OCI-LY7 (cell line): Measurements from ENCODE around the gene MOB3A. TPM values are rescaled to one million over a fixed set of nuclear protein-coding genes. Genes with fewer than 3 reads are reported as not detected.
A peak's percentile ranks its signal among the peaks of the same experiment; 100 is the strongest.

Experiments
- BruUV-seq: library from RNA; stranded (reverse); fragments of 400-500 nt; replicated peaks from 2 replicates; lab custom pipeline; 2021; lab: Mats Ljungman, UMichigan
- CTCF ChIA-PET: fragments of 300-600 bp; sonication (Branson Sonifier 250); formaldehyde crosslinking; loops from one replicate; lab custom pipeline; 2022; ENCODE audit warnings: antibody characterized with exemption; ENCODE audit not compliant: unreplicated experiment; lab: Charles Lee
- POLR2A ChIA-PET: fragments of 300-600 bp; sonication (Branson Sonifier 250); formaldehyde crosslinking; loops from one replicate; lab custom pipeline; 2022; ENCODE audit warnings: antibody characterized with exemption; lab: Charles Lee
- DNase-seq: peaks from one replicate; pipeline ENCODE4 v3.0.0-alpha.2; 2015; ENCODE audit warnings: low spot score
- H2AFZ ChIP-seq: fragments of 200-600 bp; sonication (generic), shearing (Covaris generic); 2 replicates; pipeline ENCODE4 v1.6.1; 2014; ENCODE audit warnings: mild to moderate bottlenecking, antibody characterized with exemption, low read length, moderate library complexity
- H3K27ac ChIP-seq: fragments of 200-600 bp; sonication (generic); 2 replicates; pipeline ENCODE4 v1.5.1; 2014; ENCODE audit warnings: mixed run types, low read depth, mild to moderate bottlenecking, moderate library complexity, low read length, inconsistent platforms; ENCODE audit not compliant: poor library complexity, severe bottlenecking
- H3K36me3 ChIP-seq: fragments of 200-600 bp; sonication (generic); 2 replicates; pipeline ENCODE4 v1.6.1; 2014; ENCODE audit warnings: mild to moderate bottlenecking, antibody characterized with exemption, low read length, moderate library complexity, mixed read lengths; ENCODE audit not compliant: insufficient read depth
- H3K4me1 ChIP-seq: fragments of 200-600 bp; sonication (generic); 2 replicates; pipeline ENCODE4 v1.5.1; 2014; ENCODE audit warnings: mild to moderate bottlenecking, low read length; ENCODE audit not compliant: insufficient read depth, poor library complexity, severe bottlenecking
- H3K4me2 ChIP-seq: fragments of 200-600 bp; sonication (generic); 2 replicates; pipeline ENCODE4 v1.6.1; 2014; ENCODE audit warnings: mild to moderate bottlenecking, low read length
- H3K4me3 ChIP-seq: fragments of 200-600 bp; sonication (generic); 2 replicates; pipeline ENCODE4 v1.5.1; 2014; ENCODE audit warnings: mild to moderate bottlenecking, low read depth, low read length; ENCODE audit not compliant: poor library complexity, severe bottlenecking
- H3K79me2 ChIP-seq: fragments of 200-600 bp; sonication (generic); 2 replicates; pipeline ENCODE4 v1.6.1; 2016; ENCODE audit warnings: low read depth, mild to moderate bottlenecking, low read length, moderate library complexity, mixed read lengths; ENCODE audit not compliant: insufficient read depth
- H3K9me2 ChIP-seq: fragments of 200-600 bp; sonication (generic); 2 replicates; pipeline ENCODE4 v1.6.1; 2016; ENCODE audit warnings: mild to moderate bottlenecking, low read length, mixed read lengths; ENCODE audit not compliant: insufficient read depth
- H3K9me3 ChIP-seq: fragments of 200-600 bp; sonication (generic); 2 replicates; pipeline ENCODE4 v1.6.1; 2014; ENCODE audit warnings: mild to moderate bottlenecking, mixed run types, low read length, mixed read lengths
- H4K20me1 ChIP-seq: fragments of 200-600 bp; sonication (generic); 2 replicates; pipeline ENCODE4 v1.6.1; 2014; ENCODE audit warnings: mild to moderate bottlenecking, antibody characterized with exemption, low read length, moderate library complexity, mixed read lengths; ENCODE audit not compliant: insufficient read depth
- EZH2phosphoT487 ChIP-seq: fragments of 200-600 bp; sonication (generic); IDR thresholded peaks from 2 replicates; pipeline ENCODE4 v1.6.1; 2018; ENCODE audit warnings: low read depth, borderline replicate concordance, mild to moderate bottlenecking, mixed run types, antibody characterized with exemption, low read length, moderate library complexity, mixed read lengths
- intact Hi-C: fragments of 100-400 bp; cut with micrococcal nuclease; formaldehyde crosslinking; loops from one replicate; pipeline ENCODE4 v1.10.0; 2022; ENCODE audit not compliant: unreplicated experiment
- total RNA-seq, 2 experiments: library from RNA; depleted of rRNA in 1 of 2; stranded (reverse); fragments of >200 nt in 1 of 2; shearing (Covaris generic) in 1 of 2; gene quantifications; 2 replicates each; pipeline ENCODE4 v1.2.3, GENCODE V29; 2014 to 2022
- TF ChIP-seq, protein P1 (sequence below): fragments of 200-600 bp; sonication (generic); conservative IDR thresholded peaks from 2 replicates; pipeline ENCODE4 v1.5.1; 2014; ENCODE audit warnings: mild to moderate bottlenecking, antibody characterized with exemption, low read length, moderate library complexity, mixed read lengths

Gene MOB3A
- total RNA-seq, 2 experiments from 2014 or later = 54.6 to 111 TPM

DNA sequence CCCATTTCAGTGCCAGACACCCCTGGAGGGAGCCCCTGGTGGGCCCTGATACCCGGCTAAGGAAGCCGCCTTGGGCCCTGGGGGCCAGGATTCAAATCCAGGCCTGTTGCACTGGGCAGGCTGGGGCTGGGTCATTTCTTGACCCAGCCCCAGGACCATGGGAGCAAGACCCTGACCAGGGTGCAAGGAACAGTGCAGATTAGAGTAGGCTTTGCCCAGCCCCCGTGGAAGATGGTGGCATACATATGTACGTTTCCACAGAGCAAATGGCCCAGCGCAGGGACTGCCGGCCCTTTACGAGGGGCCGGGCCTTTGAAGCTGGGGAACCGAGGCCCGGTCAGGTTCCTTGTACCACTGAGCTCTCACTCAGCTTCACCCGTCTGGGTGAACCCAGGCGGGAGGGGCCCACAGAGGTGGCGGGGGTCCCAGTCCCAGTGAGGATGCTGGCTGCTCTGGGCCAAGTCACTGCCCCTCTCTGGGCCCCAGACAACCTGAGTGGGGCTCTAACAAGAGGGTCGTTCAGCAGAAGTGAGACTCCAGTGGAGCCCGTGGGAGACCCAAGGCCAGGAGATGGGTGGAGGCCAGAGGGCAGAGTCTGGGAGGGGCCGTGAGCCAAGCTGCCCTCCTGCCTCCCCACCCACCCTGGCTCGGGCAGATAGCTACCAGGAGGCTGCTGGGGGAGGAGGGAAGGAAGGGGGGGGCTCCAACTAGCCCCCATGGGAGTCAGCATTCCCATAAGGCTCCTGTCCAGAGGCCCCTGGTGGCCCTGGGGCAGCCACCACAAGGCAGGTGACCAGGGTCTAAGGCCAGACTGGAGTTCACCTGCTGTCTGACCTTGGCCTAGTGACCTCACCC lies 47.8 kb downstream of the MOB3A start:
- Histone ChIP-seq H3K36me3 (peaks cover 49% of the 10 kb centered on the region), H3K9me2 (no peaks in the 10 kb centered on the region), H3K4me3 (peak overlapping the region; percentile 98), H2AFZ (no peak overlapping the region), H3K79me2 (peaks cover 30% of the 10 kb centered on the region), H4K20me1 (0 out of 2 replicates have a peak, but pooled peaks cover 6% of the 10 kb centered on the region), H3K4me2 (peak overlapping the region; percentile 93), H3K27ac (peak overlapping the region; percentile 16), H3K9me3 (no peaks in the 10 kb centered on the region), H3K4me1 (peaks cover 54% of the 10 kb centered on the region)
- intact Hi-C loops = no loop called here
- CTCF ChIA-PET = interaction anchor here (0.6 kb wide), 1 partner anchor 421 kb away, joined by 12 read pairs; no protein-coding TSS in a partner anchor
- no peak for TF ChIP-seq EZH2phosphoT487
- TF ChIP-seq, protein P1, sequence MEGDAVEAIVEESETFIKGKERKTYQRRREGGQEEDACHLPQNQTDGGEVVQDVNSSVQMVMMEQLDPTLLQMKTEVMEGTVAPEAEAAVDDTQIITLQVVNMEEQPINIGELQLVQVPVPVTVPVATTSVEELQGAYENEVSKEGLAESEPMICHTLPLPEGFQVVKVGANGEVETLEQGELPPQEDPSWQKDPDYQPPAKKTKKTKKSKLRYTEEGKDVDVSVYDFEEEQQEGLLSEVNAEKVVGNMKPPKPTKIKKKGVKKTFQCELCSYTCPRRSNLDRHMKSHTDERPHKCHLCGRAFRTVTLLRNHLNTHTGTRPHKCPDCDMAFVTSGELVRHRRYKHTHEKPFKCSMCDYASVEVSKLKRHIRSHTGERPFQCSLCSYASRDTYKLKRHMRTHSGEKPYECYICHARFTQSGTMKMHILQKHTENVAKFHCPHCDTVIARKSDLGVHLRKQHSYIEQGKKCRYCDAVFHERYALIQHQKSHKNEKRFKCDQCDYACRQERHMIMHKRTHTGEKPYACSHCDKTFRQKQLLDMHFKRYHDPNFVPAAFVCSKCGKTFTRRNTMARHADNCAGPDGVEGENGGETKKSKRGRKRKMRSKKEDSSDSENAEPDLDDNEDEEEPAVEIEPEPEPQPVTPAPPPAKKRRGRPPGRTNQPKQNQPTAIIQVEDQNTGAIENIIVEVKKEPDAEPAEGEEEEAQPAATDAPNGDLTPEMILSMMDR = no peak
- DNase-seq = no peak
- BruUV-seq = no TSS peak
- POLR2A ChIA-PET = interaction anchor here (0.7 kb wide), 1 partner anchor 13 kb away, joined by 4 read pairs; no protein-coding TSS in a partner anchor

DNA sequence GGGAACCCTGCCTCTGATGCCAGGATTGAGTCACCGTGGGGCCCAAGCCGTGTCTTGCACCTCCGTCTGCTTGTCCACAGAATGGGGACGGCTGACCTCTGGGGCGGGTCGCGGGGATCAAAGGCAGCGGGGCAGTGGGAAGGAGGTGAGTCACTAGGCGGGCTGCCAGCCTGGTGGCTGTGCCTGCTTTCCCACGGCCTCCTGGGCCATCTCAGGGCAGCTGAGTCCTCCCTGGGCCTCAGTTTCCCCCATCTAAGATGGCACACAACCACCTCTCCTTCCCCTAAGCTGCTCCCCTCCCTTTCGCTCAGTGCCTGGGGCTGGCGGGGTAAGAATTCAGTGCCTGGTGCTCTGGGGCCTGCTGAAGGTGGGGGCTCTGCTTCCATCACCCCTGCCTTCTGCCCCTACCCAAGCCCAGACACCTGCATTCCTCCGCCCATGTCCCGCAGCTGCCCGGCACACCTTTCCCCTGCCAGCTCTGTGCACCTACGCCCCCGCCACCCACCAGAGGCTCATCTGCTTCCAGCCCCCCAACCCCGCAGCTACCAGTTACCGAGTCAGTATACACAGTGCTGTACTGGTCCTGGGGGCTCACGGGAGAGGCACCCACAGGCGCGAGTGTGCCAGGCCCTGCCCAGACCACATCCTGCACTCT lies 48.5 kb downstream of the MOB3A start:
- ChIA-PET CTCF (no interaction called here), POLR2A (no interaction called here)
- Histone ChIP-seq H3K4me1 (peaks cover 59% of the 10 kb centered on the region), H4K20me1 (0 out of 2 replicates have a peak, but pooled peaks cover 6% of the 10 kb centered on the region), H3K79me2 (peaks cover 30% of the 10 kb centered on the region), H2AFZ (no peak overlapping the region), H3K36me3 (peaks cover 56% of the 10 kb centered on the region), H3K9me3 (no peaks in the 10 kb centered on the region), H3K4me2 (peak overlapping the region; percentile 93), H3K27ac (peak overlapping the region; percentile 16), H3K4me3 (peak overlapping the region; percentile 98), H3K9me2 (no peaks in the 10 kb centered on the region)
- DNase-seq = no peak
- TF ChIP-seq, protein P1 = no peak
- no peak for TF ChIP-seq EZH2phosphoT487
- BruUV-seq = no TSS peak
- intact Hi-C loops = no loop called here
